ENCODE data around the gene TEX13A. TPM values are rescaled to one million over a fixed set of nuclear protein-coding genes. Genes with fewer than 3 reads are reported as not detected.
"Not testable (repeated sequence)": the region's sequence is repeated elsewhere in the genome, so short reads cannot be mapped to it uniquely, and the experiment has no call there.

Gene TEX13A, protein sequence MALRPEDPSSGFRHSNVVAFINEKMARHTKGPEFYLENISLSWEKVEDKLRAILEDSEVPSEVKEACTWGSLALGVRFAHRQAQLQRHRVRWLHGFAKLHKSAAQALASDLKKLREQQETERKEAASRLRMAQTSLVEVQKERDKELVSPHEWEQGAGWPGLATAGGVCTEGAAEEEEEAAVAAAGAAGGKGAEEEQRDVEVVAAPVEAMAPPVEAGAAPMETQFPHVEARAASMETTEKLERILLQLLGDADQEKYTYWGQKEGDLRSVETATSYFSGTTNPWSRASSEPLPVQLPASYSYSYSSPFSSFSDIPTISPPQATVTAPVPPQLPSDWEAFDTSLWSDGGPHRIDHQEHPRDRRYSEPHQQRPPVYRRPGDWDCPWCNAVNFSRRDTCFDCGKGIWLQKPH
- total RNA-seq, result not detected

DNA sequence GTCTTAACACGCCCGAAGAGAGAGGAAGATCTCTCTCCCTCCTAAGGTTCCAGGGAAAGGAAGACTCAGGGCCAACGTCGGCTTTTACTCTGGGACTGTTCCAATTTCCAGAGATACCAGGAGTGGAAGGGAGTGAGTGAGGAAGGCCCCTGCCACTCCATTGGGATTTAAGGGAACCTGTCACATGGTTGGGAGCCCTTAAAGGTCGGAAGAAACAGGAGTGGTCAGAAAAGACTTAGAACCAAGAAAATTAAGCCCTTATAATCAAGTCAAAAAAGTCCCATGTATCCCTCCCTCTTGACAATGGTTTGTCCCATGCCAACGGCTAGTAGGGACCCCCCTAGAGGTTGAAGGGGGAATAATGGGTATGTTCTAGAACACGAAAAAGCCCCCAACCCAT is at the start of gene TEX13A:
Gene TEX13A, minus strand, starts transcription at position 59 of the 400 bp plus-strand sequence. CDS start 297 bp downstream, outside the sequence.
- Mint-ChIP-seq H3K36me3 (ENCODE audit: low read depth) (no peaks in the 10 kb centered on the region), H3K27ac (no peak within 1 kb of the TSS), H3K27me3 (ENCODE audit: low read depth) (no peaks in the 10 kb centered on the region), H3K4me1 (ENCODE audit: low read depth) (no peaks in the 10 kb centered on the region), H3K9me3 (no peaks in the 10 kb centered on the region), H3K4me3 (no peak within 1 kb of the TSS)
- intact Hi-C loops (cut with micrococcal nuclease), result no loop called here
- CTCF ChIA-PET, result no interaction called here
- DNase-seq, result no peak

DNA sequence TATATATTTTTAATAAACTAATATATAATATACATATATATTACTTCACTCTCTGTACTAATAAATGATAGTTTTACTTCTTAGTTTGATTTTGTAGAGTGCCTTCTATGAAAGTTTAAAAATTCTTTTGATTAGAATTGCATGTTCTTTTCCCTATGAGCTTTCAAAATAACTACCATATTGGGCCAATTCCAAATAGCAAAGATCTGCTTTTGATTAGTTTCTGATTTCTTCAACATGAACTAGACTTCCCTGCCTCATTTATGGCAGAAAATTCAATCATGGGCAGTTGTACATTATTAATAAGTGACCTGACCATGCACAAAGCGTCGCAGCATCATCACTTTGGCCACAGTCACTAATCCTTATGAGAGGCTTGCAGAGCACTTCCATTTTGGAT is 48.9 kb upstream of the TEX13A start:
- intact Hi-C loops (cut with micrococcal nuclease), result no loop called here
- Mint-ChIP-seq H3K4me1 (ENCODE audit: low read depth) (no peaks in the 10 kb centered on the region), H3K36me3 (ENCODE audit: low read depth) (no peaks in the 10 kb centered on the region), H3K4me3 (no peak overlapping the region), H3K27ac (no peak overlapping the region), H3K9me3 (peaks cover 1% of the 10 kb centered on the region), H3K27me3 (ENCODE audit: low read depth) (no peaks in the 10 kb centered on the region)
- CTCF ChIA-PET, result no interaction called here
- DNase-seq, result no peak

DNA sequence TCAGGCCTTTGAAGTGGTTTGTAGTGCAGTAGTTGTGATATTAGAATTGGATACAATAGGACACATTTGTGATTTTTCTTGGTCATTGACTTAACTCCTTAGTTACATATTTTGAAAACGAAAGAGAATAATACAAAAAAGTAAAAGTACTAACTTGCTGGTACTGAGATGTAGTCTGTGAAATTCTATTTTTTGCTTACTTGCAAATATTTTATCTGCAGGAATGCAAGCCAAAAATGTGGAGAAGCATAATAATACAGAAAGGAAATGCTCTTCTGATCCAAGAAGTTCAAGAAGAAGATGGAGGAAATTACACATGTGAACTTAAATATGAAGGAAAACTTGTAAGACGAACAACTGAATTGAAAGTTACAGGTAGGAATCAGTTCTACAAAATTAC is 46.7 kb upstream of the TEX13A start:
- intact Hi-C loops (cut with micrococcal nuclease), result no loop called here

DNA sequence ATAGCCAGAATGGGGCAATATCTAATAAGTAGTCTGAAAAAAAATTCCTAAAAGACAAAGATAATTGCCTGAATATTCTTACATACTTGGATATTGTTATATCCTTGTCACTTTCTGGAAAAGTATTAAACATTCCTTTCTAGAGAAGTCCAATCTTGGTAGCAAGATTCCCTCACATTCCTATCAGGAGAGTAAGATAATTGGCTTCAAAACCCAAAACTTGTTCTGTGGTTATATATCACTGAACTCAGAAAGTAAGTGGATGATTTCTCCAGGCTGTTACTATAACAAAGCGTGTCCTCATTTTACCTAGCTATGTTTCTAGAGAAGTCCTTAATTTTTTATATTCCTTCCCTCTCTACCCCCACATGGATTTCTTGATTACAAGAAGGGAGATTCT is 46.0 kb upstream of the TEX13A start:
- Mint-ChIP-seq H3K4me3 (no peak overlapping the region), H3K4me1 (ENCODE audit: low read depth) (no peaks in the 10 kb centered on the region), H3K27me3 (ENCODE audit: low read depth) (no peaks in the 10 kb centered on the region), H3K27ac (no peak overlapping the region), H3K36me3 (ENCODE audit: low read depth) (no peaks in the 10 kb centered on the region), H3K9me3 (peaks cover 1% of the 10 kb centered on the region)
- no peak for DNase-seq
- CTCF ChIA-PET, result no interaction called here
- intact Hi-C loops (cut with micrococcal nuclease), result no loop called here

More for the DNA sequence above, 46.7 kb upstream of the TEX13A start:
- no peaks in the 10 kb centered on the region for H3K4me1 Mint-ChIP-seq (ENCODE audit: low read depth)
- H3K27me3 Mint-ChIP-seq (ENCODE audit: low read depth), result no peaks in the 10 kb centered on the region
- H3K4me3 Mint-ChIP-seq, result no peak overlapping the region
- no peak overlapping the region for H3K27ac Mint-ChIP-seq
- H3K9me3 Mint-ChIP-seq, result peaks cover 1% of the 10 kb centered on the region
- no peak for DNase-seq
- CTCF ChIA-PET, result no interaction called here
- H3K36me3 Mint-ChIP-seq (ENCODE audit: low read depth), result no peaks in the 10 kb centered on the region

DNA sequence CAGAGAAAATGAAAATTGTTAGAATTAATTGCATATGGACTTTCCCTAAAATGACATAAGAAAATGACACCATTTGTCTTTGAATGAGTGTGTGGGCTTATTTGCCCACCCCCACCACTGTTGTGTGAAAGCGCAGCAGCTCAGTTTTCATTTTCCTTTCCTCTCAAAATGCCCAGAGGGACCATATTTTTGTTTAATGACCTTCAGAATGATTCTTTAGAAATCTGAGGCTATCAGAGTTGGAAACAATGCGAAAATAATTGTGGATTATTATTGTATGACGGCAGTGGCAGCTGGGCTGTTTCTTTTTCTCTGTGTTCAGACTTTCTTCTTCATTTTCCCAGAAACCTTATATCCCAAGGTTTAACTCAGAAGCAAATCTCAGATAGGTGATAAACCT is 44.6 kb upstream of the TEX13A start:
- Mint-ChIP-seq H3K36me3 (ENCODE audit: low read depth) (no peaks in the 10 kb centered on the region), H3K27ac (no peak overlapping the region), H3K27me3 (ENCODE audit: low read depth) (no peaks in the 10 kb centered on the region), H3K9me3 (peaks cover 1% of the 10 kb centered on the region), H3K4me3 (no peak overlapping the region), H3K4me1 (ENCODE audit: low read depth) (no peaks in the 10 kb centered on the region)
- CTCF ChIA-PET, result no interaction called here
- intact Hi-C loops (cut with micrococcal nuclease), result no loop called here
- DNase-seq, result no peak

DNA sequence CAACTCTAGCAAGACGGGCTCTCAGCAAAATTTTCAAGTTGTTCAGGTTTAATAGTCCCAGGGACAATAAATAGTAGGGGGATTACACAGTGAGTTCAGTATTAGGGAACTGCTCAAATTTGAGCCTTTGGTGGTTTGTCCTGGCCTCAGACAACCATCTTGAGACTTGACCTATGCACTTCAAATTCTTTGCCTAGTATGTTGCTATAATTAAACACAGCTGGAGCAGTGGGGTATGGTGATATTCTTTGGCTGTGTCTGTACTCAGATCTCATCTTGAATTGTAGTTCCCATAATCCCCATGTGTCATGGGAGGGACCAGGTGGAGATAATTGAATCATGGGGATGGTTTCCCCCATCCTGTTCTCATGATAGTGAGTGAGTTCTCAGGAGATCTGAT is 43.3 kb upstream of the TEX13A start:
- no peaks in the 10 kb centered on the region for H3K4me1 Mint-ChIP-seq (ENCODE audit: low read depth)
- H3K9me3 Mint-ChIP-seq, result peaks cover 1% of the 10 kb centered on the region
- no peaks in the 10 kb centered on the region for H3K27me3 Mint-ChIP-seq (ENCODE audit: low read depth)
- no peaks in the 10 kb centered on the region for H3K36me3 Mint-ChIP-seq (ENCODE audit: low read depth)
- no peak overlapping the region for H3K4me3 Mint-ChIP-seq
- CTCF ChIA-PET, result no interaction called here
- DNase-seq, result no peak
- H3K27ac Mint-ChIP-seq, result no peak overlapping the region
- intact Hi-C loops (cut with micrococcal nuclease), result no loop called here

DNA sequence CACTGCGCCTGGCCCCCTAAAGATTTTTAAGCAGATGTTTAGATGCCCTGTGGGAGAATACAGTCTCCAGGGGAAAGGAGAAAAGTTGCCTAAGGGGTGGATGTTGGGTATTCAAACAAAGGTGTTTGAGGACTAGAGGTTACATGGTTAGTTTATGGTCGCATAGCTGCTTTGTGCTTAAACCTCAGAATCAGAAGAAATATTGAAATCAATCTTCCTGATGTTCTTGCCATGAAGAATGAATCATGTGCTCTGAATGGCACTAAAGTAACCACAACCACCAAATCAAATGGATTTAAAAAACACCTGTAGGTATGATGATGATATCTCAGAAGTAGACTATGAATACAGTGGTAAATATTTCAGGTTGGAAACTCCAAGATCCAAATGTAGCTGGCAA is 42.7 kb upstream of the TEX13A start:
- Mint-ChIP-seq H3K27me3 (ENCODE audit: low read depth) (no peaks in the 10 kb centered on the region), H3K4me1 (ENCODE audit: low read depth) (no peaks in the 10 kb centered on the region), H3K9me3 (peaks cover 1% of the 10 kb centered on the region), H3K27ac (no peak overlapping the region), H3K4me3 (no peak overlapping the region), H3K36me3 (ENCODE audit: low read depth) (no peaks in the 10 kb centered on the region)
- intact Hi-C loops (cut with micrococcal nuclease), result no loop called here
- CTCF ChIA-PET, result no interaction called here
- no peak for DNase-seq

DNA sequence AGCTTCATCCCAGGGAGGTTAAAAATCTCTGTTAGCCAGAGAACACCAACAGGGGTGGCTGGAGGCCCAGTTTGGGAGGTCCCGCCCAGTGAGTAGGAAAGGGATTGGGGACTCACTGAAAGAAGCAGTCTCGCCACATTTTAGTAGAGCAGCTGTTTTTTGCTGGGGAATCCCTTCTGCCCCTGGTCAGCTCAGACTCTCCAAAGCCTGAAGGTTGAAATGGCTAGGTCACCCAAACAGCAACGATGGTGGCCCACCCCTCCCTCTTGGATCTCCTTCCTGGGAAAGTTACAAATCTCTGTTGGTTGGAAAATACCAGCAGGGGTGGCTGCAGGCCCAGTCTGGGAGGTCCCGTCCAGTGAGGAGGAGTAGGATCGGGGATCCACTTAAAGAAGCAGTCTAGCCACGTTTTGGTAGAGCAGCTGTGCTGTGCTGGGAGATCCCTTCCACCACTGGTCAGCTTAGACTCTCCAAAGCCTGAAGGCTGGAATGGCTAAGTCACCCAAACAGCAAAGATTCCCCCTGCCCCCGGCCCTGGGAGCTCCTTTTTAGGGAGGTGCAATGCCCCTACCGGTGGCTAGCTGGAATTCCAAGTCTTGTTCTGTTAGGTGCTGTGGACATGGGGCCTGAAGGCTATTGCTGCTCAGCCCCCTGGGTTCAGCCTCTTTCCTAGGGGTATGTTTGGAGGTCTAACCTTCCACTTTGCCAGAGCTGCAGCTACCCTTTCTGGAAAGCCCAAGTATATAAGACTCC is 40.0 kb upstream of the TEX13A start:
- H3K36me3 Mint-ChIP-seq (ENCODE audit: low read depth), result no peaks in the 10 kb centered on the region
- H3K27me3 Mint-ChIP-seq (ENCODE audit: low read depth), result no peaks in the 10 kb centered on the region
- no peaks in the 10 kb centered on the region for H3K4me1 Mint-ChIP-seq (ENCODE audit: low read depth)
- no peak overlapping the region for H3K27ac Mint-ChIP-seq
- no peak overlapping the region for H3K4me3 Mint-ChIP-seq
- no peak for DNase-seq
- no peaks in the 10 kb centered on the region for H3K9me3 Mint-ChIP-seq
- CTCF ChIA-PET, result no interaction called here
- intact Hi-C loops (cut with micrococcal nuclease), result no loop called here

DNA sequence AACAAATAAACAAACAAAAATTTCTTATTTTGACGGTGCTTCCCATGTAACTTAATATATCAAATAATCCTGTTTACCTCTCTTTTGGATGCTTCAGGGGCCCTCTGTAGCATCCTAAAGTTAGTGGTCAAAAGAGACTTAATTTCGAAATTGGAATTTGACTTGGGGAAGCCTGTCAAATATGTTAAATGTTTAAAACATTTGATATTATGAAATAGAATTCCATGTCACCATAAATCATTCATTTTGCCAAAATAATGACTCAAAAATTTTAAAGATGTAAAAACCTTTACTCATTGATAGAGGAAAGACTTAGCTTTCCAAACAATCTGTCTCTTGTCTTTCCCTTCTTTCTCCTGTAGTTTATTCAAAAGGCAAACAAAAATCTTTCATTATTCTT is 20.6 kb upstream of the TEX13A start:
- CTCF ChIA-PET, result no interaction called here
- intact Hi-C loops (cut with micrococcal nuclease), result no loop called here
- Mint-ChIP-seq H3K27me3 (ENCODE audit: low read depth) (no peaks in the 10 kb centered on the region), H3K4me3 (no peak overlapping the region), H3K9me3 (no peaks in the 10 kb centered on the region), H3K4me1 (ENCODE audit: low read depth) (no peaks in the 10 kb centered on the region), H3K36me3 (ENCODE audit: low read depth) (no peaks in the 10 kb centered on the region), H3K27ac (no peak overlapping the region)
- DNase-seq, result no peak

DNA sequence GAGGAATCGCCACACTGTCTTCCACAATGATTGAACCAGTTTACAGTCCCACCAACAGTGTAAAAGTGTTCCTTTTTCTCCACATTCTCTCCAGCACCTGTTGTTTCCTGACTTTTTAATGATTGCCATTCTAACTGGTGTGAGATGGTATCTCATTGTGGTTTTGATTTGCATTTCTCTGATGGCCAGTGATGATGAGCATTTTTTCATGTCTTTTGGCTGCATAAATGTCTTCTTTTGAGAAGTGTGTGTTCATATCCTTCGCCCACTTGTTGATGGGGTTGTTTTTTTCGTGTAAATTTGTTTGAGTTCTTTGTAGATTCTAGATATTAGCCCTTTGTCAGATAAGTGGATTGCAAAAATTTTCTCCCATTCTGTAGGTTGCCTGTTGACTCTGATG is 16.9 kb upstream of the TEX13A start:
- CTCF ChIA-PET, result not testable (repeated sequence)

DNA sequence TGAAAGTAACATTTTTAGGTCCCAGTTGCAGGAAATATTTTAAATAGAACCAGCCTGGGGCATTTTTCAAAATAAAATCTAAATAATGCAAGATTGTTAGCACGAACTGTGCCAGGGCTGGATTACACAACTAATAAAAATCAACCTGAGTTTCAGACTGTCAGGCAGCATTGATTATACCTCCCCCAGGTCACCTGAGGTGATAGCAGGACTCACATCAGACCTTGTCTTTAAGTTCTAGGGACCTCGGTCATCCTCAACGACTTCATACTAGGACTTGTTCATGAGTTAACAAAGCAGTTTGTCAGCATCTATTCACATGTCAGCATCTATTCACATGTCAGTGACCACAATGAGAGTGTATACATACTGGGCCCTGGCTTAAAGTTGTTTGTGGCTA is 8.7 kb upstream of the TEX13A start:
- CTCF ChIA-PET, result no interaction called here
- no peak overlapping the region for H3K27ac Mint-ChIP-seq
- H3K9me3 Mint-ChIP-seq, result no peaks in the 10 kb centered on the region
- H3K4me3 Mint-ChIP-seq, result no peak overlapping the region
- no peaks in the 10 kb centered on the region for H3K36me3 Mint-ChIP-seq (ENCODE audit: low read depth)
- H3K27me3 Mint-ChIP-seq (ENCODE audit: low read depth), result no peaks in the 10 kb centered on the region
- no peak for DNase-seq
- intact Hi-C loops (cut with micrococcal nuclease), result no loop called here
- no peaks in the 10 kb centered on the region for H3K4me1 Mint-ChIP-seq (ENCODE audit: low read depth)

More for the DNA sequence above, 16.9 kb upstream of the TEX13A start:
- H3K4me3 Mint-ChIP-seq; H3K27ac Mint-ChIP-seq; H3K9me3 Mint-ChIP-seq; H3K27me3 Mint-ChIP-seq (ENCODE audit: low read depth); H3K4me1 Mint-ChIP-seq (ENCODE audit: low read depth); intact Hi-C loops (cut with micrococcal nuclease); H3K36me3 Mint-ChIP-seq (ENCODE audit: low read depth); DNase-seq: not testable (repeated sequence)

DNA sequence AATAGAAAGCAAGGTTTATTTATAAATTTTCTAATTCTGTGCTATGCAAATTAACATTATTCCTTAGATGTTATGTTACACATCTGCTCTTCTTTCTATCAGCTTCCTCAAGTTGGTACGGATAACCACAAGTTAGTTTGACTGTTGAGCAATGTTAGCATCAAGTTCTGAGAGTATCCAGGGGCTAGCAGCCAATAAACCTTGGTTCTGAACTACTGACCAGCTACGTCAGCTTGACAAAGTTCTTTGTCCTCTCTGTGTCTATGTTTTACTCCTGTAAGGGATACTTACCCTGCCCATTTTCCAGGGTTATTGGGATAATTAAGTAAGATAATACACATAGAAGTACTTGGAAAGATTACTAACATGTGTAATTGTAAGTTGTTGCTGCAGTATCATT is 8.1 kb upstream of the TEX13A start:
- H3K4me1 Mint-ChIP-seq (ENCODE audit: low read depth), result no peaks in the 10 kb centered on the region
- H3K9me3 Mint-ChIP-seq, result no peaks in the 10 kb centered on the region
- no peaks in the 10 kb centered on the region for H3K27me3 Mint-ChIP-seq (ENCODE audit: low read depth)
- CTCF ChIA-PET, result no interaction called here
- H3K4me3 Mint-ChIP-seq, result no peak overlapping the region
- intact Hi-C loops (cut with micrococcal nuclease), result no loop called here
- H3K36me3 Mint-ChIP-seq (ENCODE audit: low read depth), result no peaks in the 10 kb centered on the region
- DNase-seq, result no peak
- no peak overlapping the region for H3K27ac Mint-ChIP-seq

DNA sequence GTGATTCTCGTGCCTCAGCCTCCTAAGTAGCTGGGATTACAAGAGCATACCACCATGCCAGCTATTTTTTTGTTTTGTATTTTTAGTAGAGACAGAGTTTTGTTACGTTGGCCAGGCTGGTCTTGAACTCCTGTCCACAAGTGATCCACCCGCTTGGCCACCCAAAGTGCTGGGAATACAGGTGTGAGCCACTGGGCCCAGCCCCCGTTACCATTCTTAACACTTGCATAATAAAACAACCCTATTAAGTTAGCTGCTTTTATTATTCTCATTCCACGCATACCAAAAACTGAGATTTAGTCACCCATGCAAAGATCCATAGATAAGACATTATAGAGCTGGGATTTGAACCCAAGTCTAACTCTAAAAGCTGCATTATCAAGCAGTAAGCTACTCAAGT is 6.0 kb upstream of the TEX13A start:
- DNase-seq, result no peak
- no peaks in the 10 kb centered on the region for H3K27me3 Mint-ChIP-seq (ENCODE audit: low read depth)
- H3K4me1 Mint-ChIP-seq (ENCODE audit: low read depth), result no peaks in the 10 kb centered on the region
- no peak overlapping the region for H3K4me3 Mint-ChIP-seq
- no peaks in the 10 kb centered on the region for H3K36me3 Mint-ChIP-seq (ENCODE audit: low read depth)
- CTCF ChIA-PET, result no interaction called here
- no peaks in the 10 kb centered on the region for H3K9me3 Mint-ChIP-seq
- intact Hi-C loops (cut with micrococcal nuclease), result no loop called here
- no peak overlapping the region for H3K27ac Mint-ChIP-seq
